Smooth muscle cell (in vitro differentiated cells): Measurements from ENCODE around the gene FSCN2. TPM values are rescaled to one million over a fixed set of nuclear protein-coding genes. Genes with fewer than 3 reads are reported as not detected.

Experiments
- DNase-seq: peaks from one replicate; lab custom pipeline; 2025; ENCODE audit not compliant: unreplicated experiment; lab: John Stamatoyannopoulos, UW
- H2AFZ ChIP-seq: fragments of 200-600 bp; sonication (generic); 2 replicates; pipeline ENCODE4 v1.6.0; 2016; ENCODE audit warnings: antibody characterized with exemption, low read depth, mild to moderate bottlenecking
- H3F3A ChIP-seq: fragments of 200-600 bp; sonication (generic); 2 replicates; pipeline ENCODE4 v1.6.0; 2017; ENCODE audit warnings: antibody characterized with exemption, low read depth
- H3K27ac ChIP-seq: fragments of 200-600 bp; sonication (generic); 2 replicates; pipeline ENCODE4 v1.5.1; 2016; ENCODE audit warnings: low read depth, mild to moderate bottlenecking
- H3K27me3 ChIP-seq: fragments of 200-600 bp; sonication (generic); 2 replicates; pipeline ENCODE4 v1.6.1; 2016; ENCODE audit warnings: low read depth, mild to moderate bottlenecking
- H3K36me3 ChIP-seq: fragments of 200-600 bp; sonication (generic); 2 replicates; pipeline ENCODE4 v1.5.1; 2016; ENCODE audit warnings: low read depth
- H3K4me1 ChIP-seq: fragments of 200-600 bp; sonication (generic); 2 replicates; pipeline ENCODE4 v1.5.1; 2016; ENCODE audit warnings: low read depth
- H3K4me2 ChIP-seq: fragments of 200-600 bp; sonication (generic); 2 replicates; pipeline ENCODE4 v1.6.0; 2016; ENCODE audit warnings: mild to moderate bottlenecking
- H3K4me3 ChIP-seq: fragments of 200-600 bp; sonication (generic); 2 replicates; pipeline ENCODE4 v1.5.1; 2016; ENCODE audit warnings: mild to moderate bottlenecking
- H3K79me2 ChIP-seq: fragments of 200-600 bp; sonication (generic); 2 replicates; pipeline ENCODE4 v1.6.0; 2016; ENCODE audit warnings: low read depth, mild to moderate bottlenecking
- H3K9ac ChIP-seq: fragments of 200-600 bp; sonication (generic); 2 replicates; pipeline ENCODE4 v1.6.0; 2016; ENCODE audit warnings: low read depth
- H3K9me3 ChIP-seq: fragments of 200-600 bp; sonication (generic); replicated peaks from 2 replicates; pipeline ENCODE4 v1.5.1; 2016; ENCODE audit warnings: low read depth
- H4K20me1 ChIP-seq: fragments of 200-600 bp; sonication (generic); 2 replicates; pipeline ENCODE4 v1.6.0; 2016; ENCODE audit warnings: low read depth
- WGBS: methylation state at CpG from one replicate; pipeline ENCODE4 v1.1.7; 2016; ENCODE audit warnings: low lambda C conversion rate; 5-methylcytosine and 5-hydroxymethylcytosine counted together
- polyA plus RNA-seq: library from polyadenylated mRNA; unstranded; fragments of >200 nt; fragmentation: Nextera tagmentation; extraction: Ambion mirVana; gene quantifications from 2 replicates; pipeline ENCODE4 v1.2.1, GENCODE V29; 2016
- total RNA-seq: library from RNA; depleted of rRNA; stranded (reverse); fragments of >200 nt; gene quantifications from 2 replicates; pipeline ENCODE4 v1.2.3, GENCODE V29; 2014
- TF ChIP-seq, protein P1 (sequence below): fragments of 200-600 bp; sonication (generic); IDR thresholded peaks from 2 replicates; pipeline ENCODE4 v1.5.1; 2017; ENCODE audit warnings: borderline replicate concordance, mild to moderate bottlenecking, antibody characterized with exemption; ENCODE audit not compliant: insufficient read depth, poor library complexity, severe bottlenecking

FSCN2 gene
- total and polyA plus RNA-seq, 2 experiments from 2014 or later, result 0.63 to 0.72 TPM

DNA sequence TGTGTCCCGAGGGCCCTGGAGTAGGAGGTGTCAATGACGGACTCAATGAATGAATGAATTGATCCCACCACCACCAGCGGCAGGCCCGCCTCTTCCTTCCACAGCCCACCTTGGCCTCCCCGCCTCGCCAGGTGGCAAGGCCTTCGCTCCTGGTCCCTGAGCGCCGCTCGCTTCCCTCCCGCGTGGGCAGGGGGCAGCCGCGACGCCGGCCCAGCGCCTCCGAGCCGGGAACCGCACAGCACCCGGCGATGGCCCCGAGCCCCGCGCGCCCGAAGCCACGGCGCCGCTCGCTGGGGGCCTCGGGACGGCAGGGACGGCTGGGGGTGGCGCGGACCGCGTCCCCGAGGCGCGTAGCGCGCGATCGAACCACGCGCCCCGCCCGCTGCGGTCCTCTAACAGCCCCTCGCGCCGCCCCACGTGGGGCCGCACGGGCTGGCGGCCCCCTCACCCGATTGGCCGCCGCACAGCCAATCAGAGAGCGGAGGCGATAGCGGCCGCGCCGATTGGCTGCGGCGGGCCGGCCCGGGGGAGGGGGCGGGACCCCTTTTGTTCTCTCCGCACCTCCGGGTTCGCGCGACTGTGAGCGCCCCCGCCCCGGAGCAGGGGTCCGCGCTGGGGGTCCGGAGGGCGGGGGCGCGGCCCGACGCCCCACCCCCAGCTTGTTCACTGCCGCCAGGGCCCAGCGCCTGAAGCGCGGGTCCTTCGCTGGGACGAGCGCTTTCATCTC is 46.9 kb upstream of the FSCN2 start:
- Histone ChIP-seq H3K36me3 (no peaks in the 10 kb centered on the region), H3K27ac (no peak overlapping the region), H3K27me3 (no peaks in the 10 kb centered on the region), H2AFZ (no peak overlapping the region), H3K9me3 (no peaks in the 10 kb centered on the region), H3K9ac (no peak overlapping the region), H3K4me1 (peaks cover 8% of the 10 kb centered on the region), H3K4me2 (peak overlapping the region; percentile 81), H3F3A (peaks cover 4% of the 10 kb centered on the region), H3K79me2 (no peaks in the 10 kb centered on the region), H4K20me1 (no peaks in the 10 kb centered on the region), H3K4me3 (peak overlapping the region; percentile 43)
- WGBS, result 52% methylated on average over 62 of the region's 94 CpGs
- TF ChIP-seq, protein P1, sequence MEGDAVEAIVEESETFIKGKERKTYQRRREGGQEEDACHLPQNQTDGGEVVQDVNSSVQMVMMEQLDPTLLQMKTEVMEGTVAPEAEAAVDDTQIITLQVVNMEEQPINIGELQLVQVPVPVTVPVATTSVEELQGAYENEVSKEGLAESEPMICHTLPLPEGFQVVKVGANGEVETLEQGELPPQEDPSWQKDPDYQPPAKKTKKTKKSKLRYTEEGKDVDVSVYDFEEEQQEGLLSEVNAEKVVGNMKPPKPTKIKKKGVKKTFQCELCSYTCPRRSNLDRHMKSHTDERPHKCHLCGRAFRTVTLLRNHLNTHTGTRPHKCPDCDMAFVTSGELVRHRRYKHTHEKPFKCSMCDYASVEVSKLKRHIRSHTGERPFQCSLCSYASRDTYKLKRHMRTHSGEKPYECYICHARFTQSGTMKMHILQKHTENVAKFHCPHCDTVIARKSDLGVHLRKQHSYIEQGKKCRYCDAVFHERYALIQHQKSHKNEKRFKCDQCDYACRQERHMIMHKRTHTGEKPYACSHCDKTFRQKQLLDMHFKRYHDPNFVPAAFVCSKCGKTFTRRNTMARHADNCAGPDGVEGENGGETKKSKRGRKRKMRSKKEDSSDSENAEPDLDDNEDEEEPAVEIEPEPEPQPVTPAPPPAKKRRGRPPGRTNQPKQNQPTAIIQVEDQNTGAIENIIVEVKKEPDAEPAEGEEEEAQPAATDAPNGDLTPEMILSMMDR, result no peak
- DNase-seq, result no peak

DNA sequence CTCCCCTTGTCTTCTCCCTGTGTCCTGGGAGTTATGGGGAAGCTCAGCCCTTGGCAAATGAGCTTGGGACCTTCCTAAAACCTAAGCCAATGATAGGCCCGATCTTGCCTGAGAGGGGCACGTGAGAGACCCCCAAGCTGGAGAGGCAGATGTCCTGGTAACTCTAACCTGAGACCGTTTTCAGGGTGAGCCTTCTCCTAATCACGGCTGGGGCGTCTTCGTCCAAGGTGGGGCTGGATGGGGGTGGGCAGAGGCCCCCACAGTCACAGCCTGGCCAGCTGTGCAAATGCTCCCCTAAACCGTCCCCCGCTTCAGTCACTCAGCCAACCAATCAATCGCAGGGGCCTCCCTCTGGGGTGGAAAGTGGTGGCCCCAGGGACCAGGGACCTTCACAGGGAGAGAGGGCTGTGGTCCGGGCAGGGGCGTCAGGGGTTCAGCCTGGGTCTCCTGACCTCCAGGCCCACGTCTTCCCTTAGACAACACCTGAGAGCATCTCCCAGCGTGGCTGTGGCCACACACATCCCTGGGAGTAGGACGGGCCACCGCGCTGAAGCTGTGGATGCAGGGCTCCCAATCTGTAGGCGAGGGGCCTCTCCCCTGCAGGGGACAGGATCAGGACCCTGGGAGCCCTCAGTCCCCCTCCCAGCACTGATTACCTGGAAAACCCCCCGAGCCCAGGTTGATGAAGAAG is 46.2 kb upstream of the FSCN2 start:
- Histone ChIP-seq H3K36me3 (no peaks in the 10 kb centered on the region), H3K9me3 (no peaks in the 10 kb centered on the region), H3K4me3 (peak overlapping the region; percentile 43), H3K27ac (no peak overlapping the region), H3K27me3 (no peaks in the 10 kb centered on the region), H4K20me1 (no peaks in the 10 kb centered on the region), H3K4me1 (peaks cover 8% of the 10 kb centered on the region), H3K9ac (no peak overlapping the region), H3F3A (peaks cover 4% of the 10 kb centered on the region), H3K4me2 (peak overlapping the region; percentile 81), H3K79me2 (no peaks in the 10 kb centered on the region), H2AFZ (no peak overlapping the region)
- DNase-seq, result no peak
- 90% methylated on average over 18 of the region's 18 CpGs for WGBS
- TF ChIP-seq, protein P1, result no peak

DNA sequence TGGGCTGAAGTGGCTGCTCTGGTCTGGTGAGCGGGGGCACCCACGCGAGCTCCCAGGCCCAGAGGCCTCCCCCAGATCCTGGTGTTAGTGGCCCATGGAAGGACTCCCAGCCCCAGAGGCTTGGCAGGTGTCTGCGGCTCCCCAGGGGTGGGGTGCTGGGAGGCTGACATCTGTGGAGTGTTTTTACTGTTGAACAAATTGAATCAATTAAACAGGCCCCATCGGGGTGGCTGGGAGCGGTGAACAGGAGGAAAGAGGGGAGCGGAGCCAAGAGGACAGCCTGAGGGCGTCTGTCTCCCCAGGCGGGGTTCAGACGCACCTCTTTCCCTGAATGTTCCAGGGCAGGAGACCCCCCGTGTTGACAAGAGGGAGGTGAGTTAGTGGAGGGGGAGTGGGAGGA is 45.5 kb upstream of the FSCN2 start:
- Histone ChIP-seq H3K79me2 (no peaks in the 10 kb centered on the region), H3K4me2 (peak overlapping the region; percentile 99), H2AFZ (no peak overlapping the region), H3K9me3 (no peaks in the 10 kb centered on the region), H3K4me1 (peaks cover 13% of the 10 kb centered on the region), H3K27ac (no peak overlapping the region), H3F3A (peaks cover 4% of the 10 kb centered on the region), H3K27me3 (no peaks in the 10 kb centered on the region), H3K9ac (no peak overlapping the region), H4K20me1 (no peaks in the 10 kb centered on the region), H3K4me3 (no peak overlapping the region), H3K36me3 (no peaks in the 10 kb centered on the region)
- WGBS, result 86% methylated on average over 11 of the region's 11 CpGs
- no peak for DNase-seq
- TF ChIP-seq, protein P1, result no peak
